ENCODE results near the gene COX19. TPM values are rescaled to one million over a fixed set of nuclear protein-coding genes. Genes with fewer than 3 reads are reported as not detected.

COX19 gene
- total RNA-seq, 4 donors from 2014 or later: 2.6 to 32.5 (median 20.1) TPM

DNA sequence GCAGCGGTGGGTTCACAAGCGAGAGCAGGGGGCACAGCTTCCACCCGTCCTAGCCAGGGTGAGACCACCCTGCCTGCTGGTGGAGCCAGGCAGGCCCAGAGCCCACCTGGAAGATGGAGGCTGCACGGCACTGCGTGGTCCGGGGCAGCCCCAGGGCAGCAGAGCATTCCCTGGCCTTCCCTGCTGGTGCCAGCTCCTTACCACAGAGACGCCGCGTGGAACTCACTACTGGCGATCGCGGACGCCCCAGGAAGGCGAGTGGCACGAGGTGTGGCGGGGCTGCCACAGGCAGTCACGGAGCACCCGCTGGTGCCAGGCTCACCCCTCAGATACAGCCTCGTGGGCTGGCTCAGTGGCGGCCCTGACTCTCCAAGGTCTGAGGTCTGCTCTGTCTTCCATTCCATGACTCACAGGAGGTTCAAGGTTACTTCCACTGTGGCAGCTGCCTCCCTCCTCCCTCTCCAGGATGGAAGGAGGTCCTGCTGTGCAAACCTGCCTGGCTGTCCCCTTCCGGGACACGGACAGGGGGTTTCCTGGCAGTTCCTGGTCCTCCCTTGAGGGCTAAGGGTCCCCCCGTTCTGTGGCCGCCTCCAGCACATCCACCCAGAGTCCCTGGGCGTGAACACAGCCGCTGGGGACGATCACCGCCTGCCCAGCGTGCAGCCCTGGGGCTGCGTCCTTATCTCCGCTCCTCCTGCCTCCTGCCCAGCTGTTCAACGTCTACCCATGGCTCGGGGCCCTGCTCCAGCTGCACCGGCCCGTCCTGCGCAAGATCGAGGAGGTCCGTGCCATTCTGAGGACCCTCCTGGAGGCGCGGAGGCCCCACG lies 10.8 kb upstream of the COX19 start:
- intact Hi-C loops (cut with DNase I; ENCODE audit: low total_unique reads): no loop called here
- Histone ChIP-seq H3K4me1 (no peaks in the 10 kb centered on the region), H3K36me3 (no peaks in the 10 kb centered on the region), H3K9me3 (no peaks in the 10 kb centered on the region), H3K4me3 (no peak overlapping the region), H3K27me3 (peaks cover 4 to 23% of the 10 kb centered on the region in 2 donors), H3K27ac (no peak overlapping the region)
- no peak for DNase-seq
- TF ChIP-seq POLR2A (IDR thresholded peaks at IDR 0.05): no peak
- TF ChIP-seq, protein P1, sequence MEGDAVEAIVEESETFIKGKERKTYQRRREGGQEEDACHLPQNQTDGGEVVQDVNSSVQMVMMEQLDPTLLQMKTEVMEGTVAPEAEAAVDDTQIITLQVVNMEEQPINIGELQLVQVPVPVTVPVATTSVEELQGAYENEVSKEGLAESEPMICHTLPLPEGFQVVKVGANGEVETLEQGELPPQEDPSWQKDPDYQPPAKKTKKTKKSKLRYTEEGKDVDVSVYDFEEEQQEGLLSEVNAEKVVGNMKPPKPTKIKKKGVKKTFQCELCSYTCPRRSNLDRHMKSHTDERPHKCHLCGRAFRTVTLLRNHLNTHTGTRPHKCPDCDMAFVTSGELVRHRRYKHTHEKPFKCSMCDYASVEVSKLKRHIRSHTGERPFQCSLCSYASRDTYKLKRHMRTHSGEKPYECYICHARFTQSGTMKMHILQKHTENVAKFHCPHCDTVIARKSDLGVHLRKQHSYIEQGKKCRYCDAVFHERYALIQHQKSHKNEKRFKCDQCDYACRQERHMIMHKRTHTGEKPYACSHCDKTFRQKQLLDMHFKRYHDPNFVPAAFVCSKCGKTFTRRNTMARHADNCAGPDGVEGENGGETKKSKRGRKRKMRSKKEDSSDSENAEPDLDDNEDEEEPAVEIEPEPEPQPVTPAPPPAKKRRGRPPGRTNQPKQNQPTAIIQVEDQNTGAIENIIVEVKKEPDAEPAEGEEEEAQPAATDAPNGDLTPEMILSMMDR (IDR thresholded peaks at IDR 0.05): no peak

- intact Hi-C loops (cut with DNase I; ENCODE audit: low total_unique reads): no loop called here
- no peak for DNase-seq
- Histone ChIP-seq H3K27ac (no peak overlapping the region), H3K27me3 (peaks cover 4 to 23% of the 10 kb centered on the region in 2 donors), H3K36me3 (no peaks in the 10 kb centered on the region), H3K4me3 (no peak overlapping the region), H3K4me1 (no peaks in the 10 kb centered on the region), H3K9me3 (no peaks in the 10 kb centered on the region)
- TF ChIP-seq POLR2A (IDR thresholded peaks at IDR 0.05): no peak
- TF ChIP-seq, protein P1 (IDR thresholded peaks at IDR 0.05): no peak
Measured at GRCh38 chr7:985127-985416, 9.7 kb upstream of the COX19 start.

GRCh38 chr7:984361-985126 lies 9.2 kb upstream of the COX19 start:
- peaks cover 4 to 23% of the 10 kb centered on the region in 2 donors for H3K27me3 ChIP-seq

GRCh38 chr7:983616-984071 lies 8.3 kb upstream of the COX19 start:
- Histone ChIP-seq H3K27me3 (peaks cover 4 to 23% of the 10 kb centered on the region in 2 donors), H3K4me3 (no peak overlapping the region), H3K36me3 (no peaks in the 10 kb centered on the region), H3K27ac (no peak overlapping the region), H3K4me1 (no peaks in the 10 kb centered on the region), H3K9me3 (no peaks in the 10 kb centered on the region)
- intact Hi-C loops (cut with DNase I; ENCODE audit: low total_unique reads): no loop called here
- no peak for DNase-seq
- no peak for TF ChIP-seq POLR2A (IDR thresholded peaks at IDR 0.05)
- TF ChIP-seq, protein P1 (IDR thresholded peaks at IDR 0.05): no peak

More at GRCh38 chr7:984361-985126, 9.2 kb upstream of the COX19 start:
- Histone ChIP-seq H3K9me3 (no peaks in the 10 kb centered on the region), H3K36me3 (no peaks in the 10 kb centered on the region), H3K4me1 (no peaks in the 10 kb centered on the region), H3K27ac (no peak overlapping the region), H3K4me3 (no peak overlapping the region)
- intact Hi-C loops (cut with DNase I; ENCODE audit: low total_unique reads): no loop called here
- DNase-seq: no peak
- TF ChIP-seq, protein P1 (IDR thresholded peaks at IDR 0.05): no peak

Measured in uterus (tissue), 4 donors.